HG02981 (cell line): Measurements from ENCODE around the gene ROCK2.
"Not testable (repeated sequence)": the region's sequence is repeated elsewhere in the genome, so short reads cannot be mapped to it uniquely, and the experiment has no call there.

Source experiments
- ATAC-seq: cut with Tn5 transposase; IDR thresholded peaks from one replicate; pipeline ENCODE4 v1.9.1; 2021; ENCODE audit warnings: mild to moderate bottlenecking, moderate library complexity; ENCODE audit not compliant: unreplicated experiment

Gene ROCK2

DNA sequence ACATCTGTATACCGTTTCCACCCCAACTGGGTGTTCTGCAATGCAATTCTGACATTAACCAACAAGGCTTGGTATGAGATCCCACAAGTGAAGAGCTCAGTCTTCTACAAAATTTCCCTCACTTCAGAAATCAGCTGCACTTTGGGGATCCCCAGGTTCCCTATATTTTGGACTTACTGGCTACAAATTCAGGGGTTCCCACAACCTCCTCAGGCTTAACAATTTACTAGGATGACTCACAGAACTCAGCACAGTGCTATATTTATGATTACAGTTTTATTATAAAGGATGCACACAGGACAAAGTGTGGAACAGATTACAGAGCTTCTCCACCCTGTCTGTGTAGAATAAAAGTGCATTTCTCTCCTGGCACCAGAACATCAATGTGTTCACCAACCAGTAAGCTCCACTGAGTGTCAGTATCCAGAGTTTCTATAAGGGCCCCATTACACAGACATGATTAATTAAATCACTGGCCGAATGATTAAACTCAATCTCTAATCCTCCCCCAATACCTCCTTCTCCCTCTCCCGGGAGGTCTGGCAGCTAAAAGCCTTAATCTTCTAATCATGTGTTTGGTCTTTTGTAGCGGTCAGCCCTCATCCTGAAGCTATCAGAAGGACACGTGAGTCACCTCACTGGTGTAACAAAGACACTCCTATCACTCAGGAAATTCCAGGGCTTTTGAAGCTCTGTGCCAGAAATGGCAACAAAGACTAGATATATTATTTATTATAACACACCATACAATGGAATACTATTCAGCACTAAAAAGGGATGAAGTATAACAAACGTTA lies 104.6 kb downstream of the ROCK2 start:
- no peak for ATAC-seq

DNA sequence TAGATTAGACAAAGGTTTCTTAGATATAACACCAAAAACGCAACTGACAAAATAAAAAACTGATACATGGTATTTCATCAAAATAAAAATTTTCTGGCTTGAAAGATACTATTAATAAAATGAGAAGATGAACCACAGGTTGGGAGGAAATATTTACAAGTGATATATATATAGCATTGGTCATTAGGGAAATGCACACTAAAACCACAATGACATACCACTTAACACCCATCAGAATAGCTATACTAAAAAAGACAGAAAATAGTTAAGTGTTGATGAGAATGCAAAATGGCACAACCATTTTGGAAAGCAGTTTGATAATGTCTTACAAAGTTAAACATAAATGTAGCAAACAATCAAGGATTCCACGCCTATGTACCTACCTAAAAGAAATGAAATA lies 105.3 kb downstream of the ROCK2 start:
- no peak for ATAC-seq

DNA sequence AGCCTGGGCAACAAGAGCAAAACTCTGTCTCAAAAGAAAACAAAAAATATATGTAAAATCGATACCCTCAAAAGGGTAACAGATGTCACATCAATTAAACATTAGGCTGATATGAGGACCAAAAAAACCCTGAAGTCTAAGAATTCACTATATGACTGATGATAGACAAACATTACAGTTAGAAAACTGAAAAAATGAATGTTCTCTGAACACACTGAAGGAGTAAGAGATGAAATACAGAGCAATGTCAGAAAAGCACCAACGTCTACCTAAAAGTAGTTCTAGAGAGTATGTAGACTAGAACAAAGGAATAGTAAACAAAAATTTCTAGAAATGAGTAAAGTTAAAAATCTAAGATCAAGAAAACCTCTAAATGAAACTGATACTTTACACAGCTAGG lies 107.3 kb downstream of the ROCK2 start:
- ATAC-seq, result no peak

DNA sequence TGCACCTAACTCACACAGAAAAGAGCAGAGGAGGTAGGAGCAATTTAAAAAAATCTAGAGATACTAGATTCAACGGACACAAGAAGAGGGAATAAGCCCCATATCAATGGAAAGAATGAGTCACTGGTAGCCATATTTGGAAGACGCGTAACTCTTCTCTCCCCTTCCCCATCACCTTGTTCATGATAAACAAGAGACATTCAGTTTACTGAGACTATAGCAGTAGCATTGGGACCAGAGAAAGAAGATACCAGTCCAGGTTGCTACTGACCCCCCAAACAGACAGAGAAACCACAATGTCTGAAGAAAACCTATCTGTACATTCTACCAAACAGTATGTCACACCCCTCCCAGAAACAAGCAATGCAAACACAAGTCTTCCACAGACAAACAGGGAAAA lies 108.1 kb downstream of the ROCK2 start:
- no peak for ATAC-seq

GRCh38 chr2:11235583-11235982 lies 108.9 kb downstream of the ROCK2 start:
- ATAC-seq, result no peak

- ATAC-seq, result no peak
Measured at GRCh38 chr2:11234309-11234708, 110.1 kb downstream of the ROCK2 start.

DNA sequence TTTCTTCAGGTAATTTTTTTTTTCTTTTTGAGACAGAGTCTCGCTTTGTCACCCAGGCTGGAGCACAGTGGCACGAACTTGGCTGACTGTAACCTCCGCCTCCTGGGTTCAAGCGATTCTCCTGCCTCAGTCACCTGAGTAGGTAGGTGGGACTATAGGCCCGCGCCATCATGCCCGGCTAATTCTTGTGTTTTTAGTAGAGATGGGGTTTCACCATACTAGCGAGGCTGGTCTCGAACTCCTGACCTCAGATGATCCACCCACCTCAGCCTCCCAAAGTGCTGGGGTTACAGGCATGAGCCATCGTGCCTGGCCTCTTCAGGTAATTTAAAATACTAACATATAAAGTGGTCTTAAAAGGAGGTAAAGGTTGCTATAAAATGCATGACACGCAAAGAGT lies 113.2 kb downstream of the ROCK2 start:
- not testable (repeated sequence) for ATAC-seq

GRCh38 chr2:11228692-11229091 lies 115.7 kb downstream of the ROCK2 start:
- no peak for ATAC-seq

DNA sequence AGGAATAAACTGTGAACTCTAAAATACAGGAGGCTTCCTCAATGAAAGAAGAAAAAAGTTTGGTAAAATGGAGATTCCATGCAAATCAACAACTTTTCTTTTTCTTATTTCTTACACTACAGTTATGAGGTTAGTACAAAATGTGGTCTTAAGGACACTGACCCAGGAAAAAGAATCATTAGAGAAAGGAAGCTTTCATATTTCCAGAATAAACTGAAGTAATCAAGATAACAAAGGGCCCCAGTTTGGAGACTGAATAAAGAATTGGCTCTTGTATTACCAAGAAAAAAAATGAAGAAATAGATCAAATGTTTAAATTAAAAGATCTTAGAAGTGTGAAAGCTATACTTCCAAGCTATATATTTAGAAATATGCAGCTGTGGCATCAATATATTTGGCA lies 116.8 kb downstream of the ROCK2 start:
- no peak for ATAC-seq

- no peak for ATAC-seq
Measured at GRCh38 chr2:11224887-11225286, 119.5 kb downstream of the ROCK2 start.

- ATAC-seq, result no peak
Measured at GRCh38 chr2:11222845-11223244, 121.6 kb downstream of the ROCK2 start.

DNA sequence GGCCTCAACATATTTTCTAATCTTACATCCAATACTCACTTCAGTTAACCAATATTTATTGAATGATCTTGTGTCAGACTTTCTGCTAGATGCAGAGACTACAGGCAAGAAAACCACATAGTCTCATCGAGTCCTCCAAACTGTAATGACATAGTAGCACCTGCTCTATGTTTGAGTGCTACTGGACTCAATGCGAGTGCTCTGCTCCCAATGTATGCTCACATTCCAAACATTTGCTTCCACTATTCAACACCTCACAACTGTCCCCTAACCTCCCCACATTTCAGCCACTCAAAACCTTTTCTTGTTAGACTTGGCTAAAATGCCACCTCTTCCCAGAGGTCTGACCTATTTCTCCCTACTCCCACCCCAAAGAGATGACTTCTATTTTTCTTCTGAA lies 124.0 kb downstream of the ROCK2 start:
- ATAC-seq, result no peak

GRCh38 chr2:11215407-11215806 lies 129.0 kb downstream of the ROCK2 start:
- no peak for ATAC-seq

GRCh38 chr2:11214770-11215169 lies 129.7 kb downstream of the ROCK2 start:
- no peak for ATAC-seq

- no peak for ATAC-seq
Measured at GRCh38 chr2:11213975-11214374, 130.5 kb downstream of the ROCK2 start.

DNA sequence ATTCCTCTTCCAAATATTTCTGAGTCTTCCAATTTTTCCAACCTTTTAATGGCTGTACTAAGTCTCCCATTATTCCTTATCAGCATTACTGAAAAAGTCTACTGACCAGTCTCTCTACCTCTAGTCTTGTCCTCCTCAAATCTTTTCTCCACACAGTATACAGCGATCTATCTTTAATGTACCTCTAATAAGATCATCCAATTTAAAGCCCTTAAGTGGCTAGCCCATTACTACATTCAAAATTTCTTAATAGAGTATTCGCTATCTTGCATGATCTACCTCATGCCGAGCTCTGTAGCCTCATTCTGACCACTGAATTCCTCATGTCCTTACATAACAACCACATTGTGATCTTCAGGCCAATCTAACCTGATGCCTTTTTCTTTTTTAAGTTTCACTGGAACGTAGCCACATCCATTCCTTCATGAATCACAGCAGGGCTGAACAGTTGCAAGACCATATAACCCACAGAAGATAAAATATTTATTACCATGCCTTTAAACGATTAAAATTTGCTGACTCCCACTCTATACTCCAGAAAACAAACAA lies 131.3 kb downstream of the ROCK2 start:
- ATAC-seq, result no peak

DNA sequence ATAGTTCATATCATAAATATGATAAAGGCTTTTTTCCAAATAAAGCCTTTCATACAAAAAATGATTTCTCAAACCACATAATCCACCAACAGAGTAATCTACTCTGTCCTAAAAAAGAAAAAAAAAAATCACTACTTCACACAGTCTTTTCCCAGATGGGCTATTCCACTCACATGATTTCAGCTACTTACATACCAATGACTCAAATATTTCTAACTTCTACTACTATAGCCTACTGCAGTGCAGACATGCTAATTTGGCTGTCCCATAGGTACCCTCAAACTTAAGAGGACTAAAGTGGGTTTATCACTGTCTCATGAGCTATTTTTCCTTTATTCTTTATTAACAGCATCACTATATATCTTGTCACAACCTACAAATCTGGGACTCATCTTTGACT lies 131.8 kb downstream of the ROCK2 start:
- ATAC-seq, result no peak

DNA sequence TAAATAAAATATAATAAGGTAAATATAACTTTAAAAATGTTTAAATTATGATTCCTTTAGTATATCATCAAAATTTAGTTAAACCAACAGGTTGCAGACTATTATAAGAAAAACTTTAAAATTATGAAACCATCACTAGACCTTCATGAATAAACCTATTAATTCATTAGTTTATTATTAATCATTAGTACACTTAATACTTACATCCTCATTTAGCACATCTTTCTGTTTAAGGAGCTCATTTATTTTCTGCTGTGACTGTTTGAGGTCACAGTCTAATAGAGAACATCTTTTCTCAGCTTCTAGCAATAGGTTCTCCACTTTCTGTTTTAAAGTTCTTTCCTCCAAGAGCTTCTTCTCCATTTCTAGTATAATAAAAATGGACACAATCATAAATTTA lies 136.4 kb downstream of the ROCK2 start:
- ATAC-seq, result no peak

GRCh38 chr2:11203480-11203879 lies 141.0 kb downstream of the ROCK2 start:
- peak; percentile 78 for ATAC-seq

DNA sequence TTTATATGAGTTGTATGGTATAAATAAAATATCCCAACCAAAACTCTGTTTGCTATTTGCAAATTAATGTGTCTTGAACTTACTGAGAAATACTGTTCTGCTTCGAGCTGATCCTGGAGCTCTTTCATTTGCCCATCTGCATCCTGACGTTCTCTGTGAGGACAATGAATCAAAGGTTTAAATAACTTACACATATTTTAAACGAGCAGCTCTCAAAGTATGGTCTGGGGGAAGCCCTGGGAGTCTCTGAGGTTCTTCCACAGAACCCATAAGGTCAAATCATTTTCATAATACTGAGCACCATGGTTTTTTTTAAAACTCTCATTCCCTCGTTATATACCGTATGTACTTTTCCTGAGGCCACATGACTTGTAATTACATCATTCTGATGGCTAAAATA lies 142.5 kb downstream of the ROCK2 start:
- ATAC-seq, result no peak

DNA sequence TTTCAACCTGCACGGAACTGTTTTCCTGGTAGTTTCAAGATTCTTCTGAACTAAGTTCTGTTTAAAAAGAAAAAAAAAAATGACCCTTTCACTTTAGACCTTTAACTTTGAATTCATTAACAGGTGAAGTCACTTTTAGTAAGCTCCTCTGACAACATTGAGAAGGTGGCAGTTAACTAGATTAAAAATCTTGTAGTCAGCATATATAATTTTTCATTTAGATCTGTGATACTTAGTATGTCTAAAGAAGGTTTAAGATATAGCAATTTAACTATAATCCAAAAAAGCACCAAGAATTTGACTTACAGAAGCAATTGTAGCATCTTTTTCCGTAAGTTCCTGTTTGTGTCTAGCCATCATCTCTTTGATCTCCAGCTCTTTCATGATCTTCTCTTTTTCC lies 143.8 kb downstream of the ROCK2 start:
- no peak for ATAC-seq

- no peak for ATAC-seq
Measured at GRCh38 chr2:11196246-11196645, 148.2 kb downstream of the ROCK2 start.

DNA sequence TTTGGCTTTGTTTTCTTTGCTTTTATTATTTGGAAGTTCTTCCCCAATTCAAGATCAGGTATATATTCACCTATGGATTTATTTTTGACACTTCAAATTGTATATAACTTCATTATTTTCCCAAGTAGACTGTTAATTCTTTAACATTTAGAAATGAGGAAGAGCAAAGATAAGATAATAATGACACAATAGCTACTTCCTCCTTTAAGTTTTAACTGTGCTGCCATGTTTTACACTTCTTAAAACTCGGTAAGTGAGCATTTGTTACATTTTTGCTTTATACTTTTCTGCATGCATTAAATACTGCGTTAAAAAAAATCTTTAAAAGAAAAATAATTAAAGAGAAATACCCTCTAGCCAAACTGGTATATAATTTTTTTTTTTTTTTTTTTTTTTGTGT lies 156.7 kb downstream of the ROCK2 start:
- ATAC-seq, result no peak
